ENCODE measurements around the gene AGPAT1. TPM values are rescaled to one million over a fixed set of nuclear protein-coding genes. Genes with fewer than 3 reads are reported as not detected.
"Not testable (repeated sequence)": the region's sequence is repeated elsewhere in the genome, so short reads cannot be mapped to it uniquely, and the experiment has no call there.

The AGPAT1 gene
- polyA plus RNA-seq, 2 of the 4 experiments (the other 2 are of a cell fraction) = 29.4 to 40.6 TPM

GRCh38 chr6:32146287-32146686 lies 29.6 kb downstream of the AGPAT1 start:
- CTCF ChIA-PET = interaction anchor here (4.2 kb wide), 1 partner anchor 28 kb away, joined by 15 read pairs; no protein-coding TSS in a partner anchor
- 96% methylated on average over 1 of the region's 1 CpG for WGBS (ENCODE audit: missing lambda C conversion rate)
- Histone ChIP-seq H3K4me1 (peaks cover 8% of the 10 kb centered on the region; the same call in 2 of the 3 replicates), H3K4me2 (peak overlapping the region; percentile 16; the same call in 2 of the 3 replicates), H3K9me3 (no peaks in the 10 kb centered on the region), H3K27ac (peak overlapping the region; percentile 55 to 65; a peak in 4 of 6 replicates), H3K4me3 (no peak overlapping the region)
- DNase-seq (ENCODE audit: low read depth in 1 of 2, low spot score in 1 of 2) (no peak), FAIRE-seq (no peak), ATAC-seq (no peak)
- no peak for TF ChIP-seq KDM5A (IDR thresholded peaks at IDR 0.05)
- TF ChIP-seq USF2 (IDR thresholded peaks at IDR 0.05) = no peak
- no peak for TF ChIP-seq RCOR1 (IDR thresholded peaks at IDR 0.05; ENCODE audit: low read depth, low read length)
- no peak for TF ChIP-seq JUNB (IDR thresholded peaks at IDR 0.05)
- TF ChIP-seq ZC3H11A (IDR thresholded peaks at IDR 0.05) = no peak
- TF ChIP-seq JUN (IDR thresholded peaks at IDR 0.05) = no peak
- TF ChIP-seq MAX (IDR thresholded peaks at IDR 0.05) = no peak
- POLR2A ChIA-PET = no interaction called here

GRCh38 chr6:32144238-32144637 lies 31.6 kb downstream of the AGPAT1 start:
- H3K27ac ChIP-seq; DNase-seq (ENCODE audit: low read depth in 1 of 2, low spot score in 1 of 2); H3K4me3 ChIP-seq; POLR2A ChIA-PET; ATAC-seq; H3K4me1 ChIP-seq; H3K9me3 ChIP-seq; FAIRE-seq; H3K4me2 ChIP-seq: not testable (repeated sequence)
- WGBS (ENCODE audit: missing lambda C conversion rate) = 75% methylated on average over 7 of the region's 7 CpGs
- CTCF ChIA-PET = interaction anchor here (1.0 to 4.2 kb wide), 2 partner anchors 11 to 26 kb away, joined by 3 to 15 read pairs; no protein-coding TSS in a partner anchor

DNA sequence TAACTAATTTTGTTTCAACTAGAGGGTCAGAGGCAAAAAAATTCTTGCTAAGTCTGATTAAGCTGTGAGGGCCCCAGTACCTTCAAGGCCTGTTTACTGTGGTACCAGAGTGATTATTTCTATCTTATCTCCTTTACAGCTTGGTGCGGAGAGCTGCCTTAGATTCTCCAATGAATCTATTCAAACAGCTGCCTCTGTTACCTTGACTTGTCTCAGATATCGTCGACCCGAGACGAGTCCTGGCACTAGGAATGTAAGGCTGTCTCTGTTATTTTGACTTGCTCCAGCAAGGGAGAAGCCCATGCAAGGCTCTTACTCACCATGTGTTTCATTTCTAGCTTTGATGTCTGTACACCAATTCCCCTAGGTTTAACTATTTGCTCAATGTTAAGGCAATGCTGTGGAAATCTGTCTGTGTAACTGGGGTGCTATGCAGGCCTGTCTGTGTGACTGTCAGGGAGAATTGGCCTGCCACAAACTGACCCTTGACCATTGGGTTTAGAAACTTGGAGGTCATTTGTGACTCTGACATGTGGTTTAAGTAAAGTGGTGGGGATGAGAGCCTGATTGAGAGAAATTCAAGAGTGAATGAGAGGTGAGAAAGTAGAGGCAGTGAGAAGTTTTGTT lies 35.4 kb downstream of the AGPAT1 start:
- POLR2A ChIA-PET = no interaction called here
- CTCF ChIA-PET = interaction anchor here (0.6 to 0.9 kb wide), 2 partner anchors 40 to 46 kb away, joined by 3 read pairs; no protein-coding TSS in a partner anchor

DNA sequence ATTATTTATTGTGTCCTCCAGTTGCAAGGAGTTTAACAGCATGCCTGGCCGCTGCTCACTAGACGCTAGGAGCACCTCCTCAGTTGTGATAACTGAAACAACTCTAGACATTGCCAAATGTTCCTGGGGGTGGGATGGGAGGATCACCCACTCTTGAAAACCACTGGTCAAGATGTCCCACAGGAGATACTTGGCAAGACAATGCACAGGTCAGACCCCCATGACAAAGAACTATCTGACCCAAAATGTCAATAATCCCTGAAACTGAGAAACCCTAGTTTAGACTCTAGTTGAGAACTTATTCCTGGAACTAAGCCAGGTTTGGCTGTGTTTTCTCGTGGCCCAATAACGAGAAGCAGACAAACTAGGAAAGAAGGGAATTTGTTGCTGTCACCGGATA lies 36.3 kb downstream of the AGPAT1 start:
- no peaks in the 10 kb centered on the region for H3K4me1 ChIP-seq
- ChIA-PET POLR2A (interaction anchor here (0.7 kb wide), 1 partner anchor 12 kb away, joined by 3 read pairs; the partner anchor contains the start of gene ATF6B), CTCF (interaction anchor here (0.9 kb wide), 1 partner anchor 45 kb away, joined by 3 read pairs; no protein-coding TSS in a partner anchor)
- H3K4me3 ChIP-seq = no peak overlapping the region
- DNase-seq (ENCODE audit: low read depth in 1 of 2, low spot score in 1 of 2) = no peak
- H3K4me2 ChIP-seq = no peak overlapping the region
- WGBS (ENCODE audit: missing lambda C conversion rate) = 65% methylated on average over 5 of the region's 5 CpGs
- TF ChIP-seq EHMT2 (IDR thresholded peaks at IDR 0.05; ENCODE audit: low read depth) (no peak), FOSB (CRISPR knock-in tag; IDR thresholded peaks at IDR 0.05) (no peak), RNF2 (IDR thresholded peaks at IDR 0.05; ENCODE audit: borderline replicate concordance, low read depth) (no peak), HMGXB4 (CRISPR knock-in tag; IDR thresholded peaks at IDR 0.05; ENCODE audit: borderline replicate concordance) (no peak), HES2 (IDR thresholded peaks at IDR 0.05) (no peak), SREBF2 (IDR thresholded peaks at IDR 0.05) (no peak), RAD21 (conservative IDR thresholded peaks at IDR 0.05 in 1 of 2, IDR thresholded peaks at IDR 0.05 in 1 of 2) (no peak), ESRRA (IDR thresholded peaks at IDR 0.05; ENCODE audit: borderline replicate concordance, low read length) (no peak), EP300 (IDR thresholded peaks at IDR 0.05) (no peak), MAX (IDR thresholded peaks at IDR 0.05) (no peak)
- TF ChIP-seq, protein P1, sequence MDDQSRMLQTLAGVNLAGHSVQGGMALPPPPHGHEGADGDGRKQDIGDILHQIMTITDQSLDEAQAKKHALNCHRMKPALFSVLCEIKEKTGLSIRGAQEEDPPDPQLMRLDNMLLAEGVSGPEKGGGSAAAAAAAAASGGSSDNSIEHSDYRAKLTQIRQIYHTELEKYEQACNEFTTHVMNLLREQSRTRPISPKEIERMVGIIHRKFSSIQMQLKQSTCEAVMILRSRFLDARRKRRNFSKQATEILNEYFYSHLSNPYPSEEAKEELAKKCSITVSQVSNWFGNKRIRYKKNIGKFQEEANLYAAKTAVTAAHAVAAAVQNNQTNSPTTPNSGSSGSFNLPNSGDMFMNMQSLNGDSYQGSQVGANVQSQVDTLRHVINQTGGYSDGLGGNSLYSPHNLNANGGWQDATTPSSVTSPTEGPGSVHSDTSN (IDR thresholded peaks at IDR 0.05) = no peak
- FAIRE-seq = no peak
- no peaks in the 10 kb centered on the region for H3K9me3 ChIP-seq
- no peak overlapping the region for H3K27ac ChIP-seq
- no peak for ATAC-seq

More for the DNA sequence above, 35.4 kb downstream of the AGPAT1 start:
- Histone ChIP-seq H3K4me1 (no peaks in the 10 kb centered on the region), H3K4me3 (no peak overlapping the region), H3K4me2 (no peak overlapping the region), H3K9me3 (no peaks in the 10 kb centered on the region), H3K27ac (no peak overlapping the region)
- TF ChIP-seq ZFP36 (IDR thresholded peaks at IDR 0.05; ENCODE audit: borderline replicate concordance, partially characterized antibody) (no peak), KDM5A (IDR thresholded peaks at IDR 0.05) (no peak), BHLHE40 (IDR thresholded peaks at IDR 0.05; ENCODE audit: low read depth, low read length) (no peak), GATA3 (IDR thresholded peaks at IDR 0.05; ENCODE audit: borderline replicate concordance) (no peak), MAFK (IDR thresholded peaks at IDR 0.05; ENCODE audit: partially characterized antibody) (no peak), FOSL2 (IDR thresholded peaks at IDR 0.05) (no peak), FOSL2 (CRISPR knock-in tag; IDR thresholded peaks at IDR 0.05) (no peak), NPAS2 (CRISPR knock-in tag; IDR thresholded peaks at IDR 0.05; ENCODE audit: borderline replicate concordance) (no peak), POLR2A (IDR thresholded peaks at IDR 0.05; ENCODE audit: low read length) (no peak), KDM1A (IDR thresholded peaks at IDR 0.05; ENCODE audit: low read depth) (no peak)
- no peak for ATAC-seq
- no peak for FAIRE-seq
- DNase-seq (ENCODE audit: low read depth in 1 of 2, low spot score in 1 of 2) = no peak
- 78% methylated on average over 5 of the region's 5 CpGs for WGBS (ENCODE audit: missing lambda C conversion rate)
